Measurements from ENCODE around the gene SRSF1. TPM values are rescaled to one million over a fixed set of nuclear protein-coding genes. Genes with fewer than 3 reads are reported as not detected.
A peak's percentile ranks its signal among the peaks of the same experiment; 100 is the strongest.
"Not testable (repeated sequence)": the region's sequence is repeated elsewhere in the genome, so short reads cannot be mapped to it uniquely, and the experiment has no call there.

SRSF1 gene
- total and polyA plus RNA-seq, 10 donors: 65.8 to 213 (median 172) TPM

DNA sequence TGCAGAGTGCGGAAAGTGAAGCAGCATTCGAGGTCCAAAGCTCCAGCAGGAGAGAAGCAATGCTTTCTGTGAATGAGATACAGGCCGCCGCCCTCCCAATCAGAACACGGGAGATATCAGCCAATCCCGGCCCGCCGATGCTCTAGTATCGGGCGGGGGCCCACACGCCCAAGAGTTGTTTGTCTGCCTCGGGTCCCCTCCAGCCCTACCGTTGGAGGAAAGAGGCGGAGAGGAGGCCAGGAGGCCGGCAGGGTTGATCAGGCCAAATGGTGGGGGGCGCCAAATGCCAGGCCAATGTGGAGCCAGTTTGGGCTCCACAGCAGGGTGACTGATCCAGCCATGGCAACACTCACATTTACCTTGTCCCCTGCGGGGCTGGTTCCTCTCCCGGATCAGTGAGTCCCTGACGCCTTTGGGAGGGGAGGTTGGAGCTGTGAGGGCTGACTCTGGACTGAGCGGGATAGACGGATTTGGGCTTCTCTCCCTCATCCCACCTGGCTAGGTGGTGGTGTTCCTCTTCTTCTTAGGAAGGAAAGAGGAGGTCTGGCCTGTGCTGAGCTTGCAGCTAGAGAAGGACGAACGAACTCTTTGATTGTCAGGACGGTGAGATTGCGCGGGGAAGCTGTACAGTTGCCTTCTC is 41.4 kb downstream of the SRSF1 start:
- intact Hi-C loops (cut with DNase I; ENCODE audit: low total_unique reads): no loop called here
- no peak overlapping the region for H3K4me3 ChIP-seq
- DNase-seq: no peak
- TF ChIP-seq POLR2A (IDR thresholded peaks at IDR 0.05): no peak
- TF ChIP-seq, protein P1, sequence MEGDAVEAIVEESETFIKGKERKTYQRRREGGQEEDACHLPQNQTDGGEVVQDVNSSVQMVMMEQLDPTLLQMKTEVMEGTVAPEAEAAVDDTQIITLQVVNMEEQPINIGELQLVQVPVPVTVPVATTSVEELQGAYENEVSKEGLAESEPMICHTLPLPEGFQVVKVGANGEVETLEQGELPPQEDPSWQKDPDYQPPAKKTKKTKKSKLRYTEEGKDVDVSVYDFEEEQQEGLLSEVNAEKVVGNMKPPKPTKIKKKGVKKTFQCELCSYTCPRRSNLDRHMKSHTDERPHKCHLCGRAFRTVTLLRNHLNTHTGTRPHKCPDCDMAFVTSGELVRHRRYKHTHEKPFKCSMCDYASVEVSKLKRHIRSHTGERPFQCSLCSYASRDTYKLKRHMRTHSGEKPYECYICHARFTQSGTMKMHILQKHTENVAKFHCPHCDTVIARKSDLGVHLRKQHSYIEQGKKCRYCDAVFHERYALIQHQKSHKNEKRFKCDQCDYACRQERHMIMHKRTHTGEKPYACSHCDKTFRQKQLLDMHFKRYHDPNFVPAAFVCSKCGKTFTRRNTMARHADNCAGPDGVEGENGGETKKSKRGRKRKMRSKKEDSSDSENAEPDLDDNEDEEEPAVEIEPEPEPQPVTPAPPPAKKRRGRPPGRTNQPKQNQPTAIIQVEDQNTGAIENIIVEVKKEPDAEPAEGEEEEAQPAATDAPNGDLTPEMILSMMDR (IDR thresholded peaks at IDR 0.05 in 8 of 11, conservative IDR thresholded peaks at IDR 0.05 in 3 of 11): no peak
- TF ChIP-seq POLR2AphosphoS5 (IDR thresholded peaks at IDR 0.05): no peak
- no peaks in the 10 kb centered on the region for H3K36me3 ChIP-seq
- peaks cover 0 to 19% (median 0%) of the 10 kb centered on the region in 7 donors for H3K27me3 ChIP-seq (replicated peaks in 1 of 7)
- 86 to 93% (median 90%) methylated on average over 26 of the region's 26 CpGs for WGBS, 5 donors
- no peaks in the 10 kb centered on the region for H3K4me1 ChIP-seq
- no peak overlapping the region for H3K27ac ChIP-seq
- H3K9me3 ChIP-seq: no peaks in the 10 kb centered on the region

DNA sequence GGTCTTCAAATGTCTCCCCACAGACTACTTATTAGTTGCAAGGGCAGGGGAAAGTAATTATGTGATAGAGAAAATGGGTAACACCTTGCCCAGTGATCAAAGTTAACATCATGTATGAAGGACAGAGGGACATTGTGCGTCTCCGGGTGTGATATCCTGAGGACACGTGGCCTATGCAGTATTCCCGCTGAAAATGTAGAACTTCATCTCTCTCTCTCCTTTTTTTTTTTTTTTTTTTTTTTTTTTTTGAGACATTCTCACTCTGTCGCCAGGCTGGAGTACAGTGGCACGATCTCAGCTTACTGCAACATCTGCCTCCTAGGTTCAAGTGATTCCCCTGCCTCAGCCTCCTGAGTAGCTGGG is 43.9 kb downstream of the SRSF1 start:
- 91 to 95% (median 93%) methylated on average over 6 of the region's 6 CpGs for WGBS, 5 donors
- no peak overlapping the region for H3K4me3 ChIP-seq
- H3K36me3 ChIP-seq: no peaks in the 10 kb centered on the region
- intact Hi-C loops (cut with DNase I; ENCODE audit: low total_unique reads): no loop called here
- no peaks in the 10 kb centered on the region for H3K9me3 ChIP-seq
- TF ChIP-seq, protein P1 (IDR thresholded peaks at IDR 0.05 in 8 of 11, conservative IDR thresholded peaks at IDR 0.05 in 3 of 11): no peak
- TF ChIP-seq POLR2A (IDR thresholded peaks at IDR 0.05) (no peak), POLR2AphosphoS5 (IDR thresholded peaks at IDR 0.05) (no peak)
- no peak for DNase-seq
- H3K27ac ChIP-seq: no peak overlapping the region
- H3K27me3 ChIP-seq (replicated peaks in 1 of 7): peaks cover 0 to 42% (median 0%) of the 10 kb centered on the region in 7 donors
- H3K4me1 ChIP-seq: no peaks in the 10 kb centered on the region

DNA sequence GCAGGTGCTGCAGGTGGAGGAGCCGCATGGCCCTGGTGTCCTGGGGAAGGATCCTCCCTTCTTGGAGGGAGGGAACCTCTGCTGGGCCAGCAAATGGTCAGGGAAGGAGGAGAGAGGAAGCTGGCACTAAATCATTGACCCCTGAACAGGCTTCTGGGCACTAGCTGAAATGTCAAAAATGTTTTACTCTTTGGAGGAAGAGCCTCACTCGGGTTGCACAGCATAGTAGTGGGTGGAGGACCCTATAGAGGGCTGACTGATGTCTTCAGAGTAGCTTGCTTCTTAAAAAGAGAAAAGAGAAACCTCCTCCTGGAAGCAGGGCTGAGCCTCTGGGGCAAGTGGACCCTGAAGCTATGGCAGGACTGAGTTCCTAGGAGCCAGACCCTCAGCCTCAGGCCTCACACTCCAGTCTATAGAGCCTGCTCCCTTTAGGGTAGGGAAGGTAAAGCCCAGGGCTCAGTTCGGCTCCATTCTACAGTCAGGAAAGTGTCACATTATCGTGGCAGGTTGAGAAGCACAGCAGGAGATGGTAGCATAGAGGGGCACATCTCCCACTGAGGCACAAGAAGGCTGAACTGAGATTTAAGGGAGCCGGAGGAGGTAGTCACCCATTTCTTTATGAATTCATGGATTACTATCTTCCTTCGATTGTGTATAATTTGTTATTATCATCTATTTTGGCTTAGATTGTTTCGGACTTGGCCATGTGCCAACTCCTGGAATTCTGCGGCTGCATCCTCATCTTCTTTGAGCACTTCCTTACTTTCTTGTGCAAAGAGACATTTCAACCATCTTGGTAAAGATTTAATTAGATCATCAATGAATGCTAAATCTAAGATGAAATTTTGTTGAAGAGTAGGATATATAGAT is 44.5 kb downstream of the SRSF1 start:
- no peak for DNase-seq
- Histone ChIP-seq H3K9me3 (no peaks in the 10 kb centered on the region), H3K4me3 (no peak overlapping the region), H3K36me3 (no peaks in the 10 kb centered on the region), H3K4me1 (no peaks in the 10 kb centered on the region), H3K27me3 (replicated peaks in 1 of 7) (peaks cover 0 to 48% (median 0%) of the 10 kb centered on the region in 7 donors), H3K27ac (no peak overlapping the region)
- WGBS, 5 donors: 77 to 85% (median 82%) methylated on average over 8 of the region's 8 CpGs
- intact Hi-C loops (cut with DNase I; ENCODE audit: low total_unique reads): no loop called here
- TF ChIP-seq, protein P1 (IDR thresholded peaks at IDR 0.05 in 8 of 11, conservative IDR thresholded peaks at IDR 0.05 in 3 of 11): no peak
- TF ChIP-seq POLR2A (IDR thresholded peaks at IDR 0.05) (no peak), POLR2AphosphoS5 (IDR thresholded peaks at IDR 0.05) (no peak)

DNA sequence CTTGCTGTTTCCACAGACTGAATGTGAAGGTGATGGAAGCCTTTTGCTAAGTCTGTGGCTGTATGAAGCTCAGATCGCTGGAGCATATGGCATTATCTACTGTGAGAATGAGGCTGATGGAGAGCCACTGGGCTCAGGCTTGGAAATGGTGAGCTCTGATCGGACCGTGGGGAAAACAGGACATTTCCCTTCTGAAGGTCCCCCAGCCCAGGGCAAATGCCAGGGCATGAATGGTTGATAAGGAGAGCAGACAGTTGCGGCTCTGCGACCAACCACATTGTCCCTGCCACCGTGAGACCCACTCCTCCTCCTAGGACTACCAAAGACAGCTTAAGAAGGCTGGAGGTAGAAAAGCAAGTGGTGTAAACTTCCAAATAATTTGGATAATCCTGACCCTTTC is 47.1 kb downstream of the SRSF1 start:
- 90 to 96% (median 94%) methylated on average over 2 to 6 of the region's 6 CpGs for WGBS, 5 donors
- Histone ChIP-seq H3K27me3 (replicated peaks in 1 of 7) (peaks cover 0 to 71% (median 4%) of the 10 kb centered on the region in 7 donors), H3K4me1 (peaks cover 13 to 19% (median 16%) of the 10 kb centered on the region in 6 donors), H3K9me3 (no peaks in the 10 kb centered on the region), H3K27ac (no peak overlapping the region), H3K36me3 (no peaks in the 10 kb centered on the region), H3K4me3 (no peak overlapping the region)
- intact Hi-C loops (cut with DNase I; ENCODE audit: low total_unique reads): no loop called here
- no peak for TF ChIP-seq POLR2A (IDR thresholded peaks at IDR 0.05)
- TF ChIP-seq POLR2AphosphoS5 (IDR thresholded peaks at IDR 0.05): no peak
- TF ChIP-seq, protein P1 (IDR thresholded peaks at IDR 0.05 in 8 of 11, conservative IDR thresholded peaks at IDR 0.05 in 3 of 11): no peak
- DNase-seq: no peak

DNA sequence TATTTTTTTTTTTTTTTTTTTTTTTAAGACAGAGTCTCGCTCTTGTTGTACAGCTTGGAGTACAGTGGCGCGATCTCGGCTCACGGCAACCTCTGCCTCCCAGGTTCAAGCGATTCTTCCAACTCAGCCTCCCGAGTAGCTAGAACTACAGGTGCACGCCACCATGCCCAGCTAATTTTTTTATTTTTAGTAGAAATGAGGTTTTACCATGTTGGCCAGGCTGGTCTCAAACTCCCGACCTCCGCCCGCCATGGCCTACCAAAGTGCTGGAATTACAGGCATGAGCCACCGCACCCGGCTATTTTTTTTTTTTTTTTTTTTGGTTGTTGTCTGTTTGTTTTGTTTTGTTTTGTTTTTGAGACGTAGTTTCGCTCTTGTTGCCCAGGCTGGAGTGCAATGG is 48.7 kb downstream of the SRSF1 start:
- H3K4me3 ChIP-seq; intact Hi-C loops (cut with DNase I; ENCODE audit: low total_unique reads); H3K9me3 ChIP-seq; H3K27ac ChIP-seq; H3K36me3 ChIP-seq: not testable (repeated sequence)
- DNase-seq: peak; percentile 19
- H3K4me1 ChIP-seq: peaks cover 15 to 34% (median 31%) of the 10 kb centered on the region in 6 donors
- peaks cover 0 to 83% (median 10%) of the 10 kb centered on the region in 7 donors for H3K27me3 ChIP-seq (replicated peaks in 1 of 7)
- WGBS, 5 donors: 90 to 96% (median 95%) methylated on average over 12 to 15 of the region's 15 CpGs
